Retinal pigment epithelial cell (primary cell): Measurements from ENCODE around the gene FAM98C.

Source experiments
- DNase-seq: peaks from one replicate; pipeline ENCODE4 v3.0.0-alpha.2; 2010; ENCODE audit warnings: low read depth
- H3K4me3 ChIP-seq: 2 replicates; pipeline ENCODE4 v1.5.1; 2011; ENCODE audit warnings: mild to moderate bottlenecking, low read length, control low read depth, moderate library complexity
- CTCF ChIP-seq: conservative IDR thresholded peaks from 2 replicates; pipeline ENCODE4 v1.5.1; 2011; ENCODE audit warnings: low read depth, low read length, control low read depth, inconsistent platforms

Gene FAM98C

GRCh38 chr19:38381138-38381537, 21.8 kb upstream of the FAM98C start:
- DNase-seq, result no peak
- H3K4me3 ChIP-seq, result no peak overlapping the region
- TF ChIP-seq CTCF, result no peak

GRCh38 chr19:38383184-38383583, 19.7 kb upstream of the FAM98C start:
- no peak for TF ChIP-seq CTCF
- H3K4me3 ChIP-seq, result no peak overlapping the region
- no peak for DNase-seq

- H3K4me3 ChIP-seq, result no peak overlapping the region
- DNase-seq, result no peak
- no peak for TF ChIP-seq CTCF
These were observed 19.1 kb upstream of the FAM98C start for GRCh38 chr19:38383743-38384142.

GRCh38 chr19:38384209-38385027, 18.5 kb upstream of the FAM98C start:
- H3K4me3 ChIP-seq, result no peak overlapping the region
- no peak for DNase-seq

GRCh38 chr19:38385057-38385803, 17.7 kb upstream of the FAM98C start:
- TF ChIP-seq CTCF, result no peak
- H3K4me3 ChIP-seq, result no peak overlapping the region
- no peak for DNase-seq

More at GRCh38 chr19:38384209-38385027, 18.5 kb upstream of the FAM98C start:
- peak; percentile 51 for TF ChIP-seq CTCF

- TF ChIP-seq CTCF, result no peak
- DNase-seq, result no peak
- no peak overlapping the region for H3K4me3 ChIP-seq
These were observed 17.1 kb upstream of the FAM98C start for GRCh38 chr19:38385804-38386257.
